DND-41 (cell line): ENCODE measurements around the gene AACS.

Experiments
- ATAC-seq: fragments of 200-7000 bp; cut with Tn5 transposase; 3 replicates; pipeline ENCODE4 v1.9.1; 2021; ENCODE audit warnings: low read depth; ENCODE audit not compliant: insufficient read depth
- DNase-seq: peaks from one replicate; pipeline ENCODE4 v3.0.0-alpha.2; 2020
- H2AFZ ChIP-seq: 2 replicates; pipeline ENCODE4 v1.6.0; 2012; ENCODE audit warnings: low read depth, low read length
- H3K27ac ChIP-seq: 2 replicates; pipeline ENCODE4 v1.5.1; 2012; ENCODE audit warnings: low read length, inconsistent platforms
- H3K27me3 ChIP-seq: fragments of 200-600 bp; sonication (generic); 2 replicates; pipeline ENCODE4 v1.6.0; 2012; ENCODE audit warnings: low read length, mild to moderate bottlenecking, inconsistent platforms; ENCODE audit not compliant: insufficient read depth, poor library complexity
- H3K36me3 ChIP-seq: 2 replicates; pipeline ENCODE4 v1.5.1; 2012; ENCODE audit warnings: low read length, inconsistent platforms; ENCODE audit not compliant: insufficient read depth
- H3K4me1 ChIP-seq: 2 replicates; pipeline ENCODE4 v1.5.1; 2012; ENCODE audit warnings: mild to moderate bottlenecking, low read length; ENCODE audit not compliant: insufficient read depth
- H3K4me2 ChIP-seq: 2 replicates; pipeline ENCODE4 v1.6.0; 2012; ENCODE audit warnings: mild to moderate bottlenecking, moderate library complexity, low read length, inconsistent platforms; ENCODE audit not compliant: insufficient read depth
- H3K4me3 ChIP-seq, 2 experiments: fragments of 200-600 bp in 1 of 2; shearing (Covaris generic) in 1 of 2; 2 replicates each; pipeline ENCODE4 v1.5.1; 2012 to 2016; ENCODE audit warnings: inconsistent platforms in 2 of 2, low read length in 2 of 2, mild to moderate bottlenecking in 2 of 2, low read depth in 1 of 2, moderate library complexity in 1 of 2
- H3K79me2 ChIP-seq: 2 replicates; pipeline ENCODE4 v1.6.0; 2012; ENCODE audit warnings: low read length, inconsistent platforms; ENCODE audit not compliant: insufficient read depth
- H3K9ac ChIP-seq: 2 replicates; pipeline ENCODE4 v1.6.0; 2012; ENCODE audit warnings: low read depth, mild to moderate bottlenecking, inconsistent platforms, low read length, moderate library complexity
- H3K9me3 ChIP-seq: 2 replicates; pipeline ENCODE4 v1.5.1; 2012; ENCODE audit warnings: low read length, moderate library complexity, mild to moderate bottlenecking, inconsistent platforms; ENCODE audit not compliant: insufficient read depth, severe bottlenecking
- H4K20me1 ChIP-seq: 2 replicates; pipeline ENCODE4 v1.6.0; 2012; ENCODE audit warnings: low read length; ENCODE audit not compliant: insufficient read depth
- EZH2 ChIP-seq: IDR thresholded peaks from 3 replicates; pipeline ENCODE4 v1.6.1; 2012; ENCODE audit warnings: borderline replicate concordance, low read depth, mild to moderate bottlenecking, moderate library complexity, low read length, inconsistent platforms; ENCODE audit not compliant: severe bottlenecking
- TF ChIP-seq, protein P1 (sequence below): IDR thresholded peaks from 2 replicates; pipeline ENCODE4 v1.5.1; 2012; ENCODE audit warnings: borderline replicate concordance, low read length, moderate library complexity, mild to moderate bottlenecking; ENCODE audit not compliant: poor library complexity, severe bottlenecking; ENCODE audit errors: extremely low read depth

The AACS gene

DNA sequence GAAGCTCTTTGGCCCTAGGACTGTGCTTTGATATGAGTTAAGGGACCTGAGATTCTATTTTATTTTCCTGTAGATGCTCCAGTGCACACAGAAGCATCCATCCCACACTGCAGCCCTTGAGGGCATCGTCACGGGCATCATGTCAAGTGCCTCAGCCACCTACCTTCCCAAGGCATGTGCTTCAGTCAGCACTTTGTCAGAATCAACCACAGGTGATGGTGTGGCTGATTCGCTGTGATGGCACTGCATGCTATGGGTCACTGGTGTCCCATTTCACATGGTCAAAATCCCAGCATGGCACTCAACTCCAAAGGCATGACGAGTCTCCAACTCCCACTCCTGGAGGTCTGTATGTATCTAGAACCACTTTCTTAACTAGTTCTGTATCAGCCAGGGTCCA, 100.8 kb downstream of the AACS start:
- DNase-seq (no peak), ATAC-seq (no peak)
- TF ChIP-seq, protein P1, sequence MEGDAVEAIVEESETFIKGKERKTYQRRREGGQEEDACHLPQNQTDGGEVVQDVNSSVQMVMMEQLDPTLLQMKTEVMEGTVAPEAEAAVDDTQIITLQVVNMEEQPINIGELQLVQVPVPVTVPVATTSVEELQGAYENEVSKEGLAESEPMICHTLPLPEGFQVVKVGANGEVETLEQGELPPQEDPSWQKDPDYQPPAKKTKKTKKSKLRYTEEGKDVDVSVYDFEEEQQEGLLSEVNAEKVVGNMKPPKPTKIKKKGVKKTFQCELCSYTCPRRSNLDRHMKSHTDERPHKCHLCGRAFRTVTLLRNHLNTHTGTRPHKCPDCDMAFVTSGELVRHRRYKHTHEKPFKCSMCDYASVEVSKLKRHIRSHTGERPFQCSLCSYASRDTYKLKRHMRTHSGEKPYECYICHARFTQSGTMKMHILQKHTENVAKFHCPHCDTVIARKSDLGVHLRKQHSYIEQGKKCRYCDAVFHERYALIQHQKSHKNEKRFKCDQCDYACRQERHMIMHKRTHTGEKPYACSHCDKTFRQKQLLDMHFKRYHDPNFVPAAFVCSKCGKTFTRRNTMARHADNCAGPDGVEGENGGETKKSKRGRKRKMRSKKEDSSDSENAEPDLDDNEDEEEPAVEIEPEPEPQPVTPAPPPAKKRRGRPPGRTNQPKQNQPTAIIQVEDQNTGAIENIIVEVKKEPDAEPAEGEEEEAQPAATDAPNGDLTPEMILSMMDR = no peak
- no peak for TF ChIP-seq EZH2
- H3K36me3 ChIP-seq = no peaks in the 10 kb centered on the region
- no peaks in the 10 kb centered on the region for H3K4me1 ChIP-seq
- no peak overlapping the region for H3K4me2 ChIP-seq
- no peaks in the 10 kb centered on the region for H4K20me1 ChIP-seq
- H3K27ac ChIP-seq = no peak overlapping the region
- H3K4me3 ChIP-seq = no peak overlapping the region
- no peaks in the 10 kb centered on the region for H3K79me2 ChIP-seq
- no peak overlapping the region for H3K9ac ChIP-seq
- H3K9me3 ChIP-seq = no peaks in the 10 kb centered on the region
- peaks cover 3% of the 10 kb centered on the region for H3K27me3 ChIP-seq
- no peak overlapping the region for H2AFZ ChIP-seq

DNA sequence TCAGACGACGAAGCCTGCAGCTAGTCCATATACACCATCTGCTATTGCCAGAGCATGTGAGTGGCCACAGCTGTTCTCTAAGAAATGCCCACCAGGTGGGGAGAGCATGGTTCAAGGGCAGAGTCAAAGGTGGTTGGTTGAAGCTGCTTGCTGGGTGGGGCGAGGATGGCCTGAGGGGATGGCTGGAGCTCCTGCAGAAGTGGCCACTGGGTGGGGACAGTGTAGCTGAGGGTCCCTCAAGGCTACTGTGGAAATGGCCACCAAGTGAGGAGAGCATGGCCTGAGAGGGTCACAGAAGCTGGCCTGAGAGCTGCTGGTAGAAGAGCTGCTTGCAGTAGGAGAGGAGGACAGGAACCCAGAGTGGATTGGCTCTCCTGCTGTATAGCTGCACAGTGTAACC, 102.4 kb downstream of the AACS start:
- no peaks in the 10 kb centered on the region for H3K36me3 ChIP-seq

DNA sequence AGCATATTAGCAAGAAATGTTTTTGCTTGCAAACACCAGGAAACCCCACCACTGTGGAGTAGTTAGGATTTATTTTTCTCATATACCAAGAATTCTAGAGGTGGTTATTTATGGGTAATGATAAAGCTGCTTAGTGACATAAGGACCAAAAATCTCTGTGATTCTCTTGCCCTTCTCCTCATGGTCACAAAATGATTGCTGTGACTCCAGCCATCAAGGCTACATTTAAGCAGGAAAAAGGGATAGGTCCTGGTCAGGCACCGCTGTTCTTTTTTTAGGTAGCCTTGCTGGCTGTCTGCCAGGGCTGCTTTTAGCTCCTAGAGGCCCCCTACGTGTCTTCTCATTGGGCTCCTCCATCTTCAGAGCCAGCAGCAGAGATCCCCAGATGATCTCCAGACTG, 104.2 kb downstream of the AACS start:
- no peak overlapping the region for H3K9ac ChIP-seq
- ATAC-seq (no peak), DNase-seq (no peak)
- no peak overlapping the region for H3K4me2 ChIP-seq
- H3K4me3 ChIP-seq = no peak overlapping the region
- H2AFZ ChIP-seq = no peak overlapping the region
- H3K36me3 ChIP-seq = no peaks in the 10 kb centered on the region
- H3K9me3 ChIP-seq = no peaks in the 10 kb centered on the region
- no peak overlapping the region for H3K27ac ChIP-seq
- TF ChIP-seq, protein P1 = no peak
- no peak for TF ChIP-seq EZH2
- peaks cover 5% of the 10 kb centered on the region for H3K27me3 ChIP-seq
- H3K4me1 ChIP-seq = no peaks in the 10 kb centered on the region
- H3K79me2 ChIP-seq = no peaks in the 10 kb centered on the region
- no peaks in the 10 kb centered on the region for H4K20me1 ChIP-seq

More for the DNA sequence above, 102.4 kb downstream of the AACS start:
- Histone ChIP-seq H3K4me2 (no peak overlapping the region), H4K20me1 (no peaks in the 10 kb centered on the region), H3K27ac (no peak overlapping the region), H3K4me3 (no peak overlapping the region), H3K27me3 (peaks cover 5% of the 10 kb centered on the region), H3K9me3 (no peaks in the 10 kb centered on the region), H2AFZ (no peak overlapping the region), H3K79me2 (no peaks in the 10 kb centered on the region), H3K4me1 (no peaks in the 10 kb centered on the region), H3K9ac (no peak overlapping the region)
- TF ChIP-seq EZH2 = no peak
- TF ChIP-seq, protein P1 = no peak
- no peak for ATAC-seq
- DNase-seq = no peak

DNA sequence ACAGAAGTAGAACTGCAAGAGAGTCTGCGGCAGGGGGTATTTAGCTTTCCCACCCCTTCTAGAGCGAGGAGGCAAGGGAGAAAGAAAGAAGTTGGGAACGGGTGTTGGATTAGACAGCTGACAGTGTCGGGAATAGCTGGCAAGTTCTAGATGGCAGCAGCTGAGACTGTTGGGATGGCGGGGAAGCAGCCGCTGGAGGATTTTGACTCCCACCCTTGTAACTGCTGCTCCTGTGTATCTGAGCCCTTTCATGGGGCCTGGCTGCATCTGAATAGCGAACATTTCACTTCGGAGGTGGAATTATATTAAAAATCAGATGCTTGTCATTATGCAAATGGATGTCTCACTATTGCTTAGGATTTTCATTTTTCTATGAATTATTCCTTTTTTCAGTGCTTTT, 104.6 kb downstream of the AACS start:
- TF ChIP-seq, protein P1 = no peak
- TF ChIP-seq EZH2 = no peak
- Histone ChIP-seq H3K4me2 (no peak overlapping the region), H3K4me3 (no peak overlapping the region), H3K36me3 (no peaks in the 10 kb centered on the region), H4K20me1 (no peaks in the 10 kb centered on the region), H3K79me2 (no peaks in the 10 kb centered on the region), H3K27me3 (peaks cover 5% of the 10 kb centered on the region), H3K9me3 (no peaks in the 10 kb centered on the region), H3K27ac (no peak overlapping the region), H2AFZ (no peak overlapping the region), H3K9ac (no peak overlapping the region), H3K4me1 (no peaks in the 10 kb centered on the region)
- no peak for DNase-seq
- ATAC-seq = no peak
